IPS-NIHi7 (cell line): ENCODE measurements around the gene NFYA.

ENCODE experiments used
- DNase-seq: peaks from one replicate; pipeline ENCODE4 v3.0.0; 2012; ENCODE audit warnings: mixed read lengths; ENCODE audit errors: extremely low spot score

The NFYA gene

GRCh38 chr6:41046084-41046483 lies 26.7 kb upstream of the NFYA start:
- DNase-seq: no peak

DNA sequence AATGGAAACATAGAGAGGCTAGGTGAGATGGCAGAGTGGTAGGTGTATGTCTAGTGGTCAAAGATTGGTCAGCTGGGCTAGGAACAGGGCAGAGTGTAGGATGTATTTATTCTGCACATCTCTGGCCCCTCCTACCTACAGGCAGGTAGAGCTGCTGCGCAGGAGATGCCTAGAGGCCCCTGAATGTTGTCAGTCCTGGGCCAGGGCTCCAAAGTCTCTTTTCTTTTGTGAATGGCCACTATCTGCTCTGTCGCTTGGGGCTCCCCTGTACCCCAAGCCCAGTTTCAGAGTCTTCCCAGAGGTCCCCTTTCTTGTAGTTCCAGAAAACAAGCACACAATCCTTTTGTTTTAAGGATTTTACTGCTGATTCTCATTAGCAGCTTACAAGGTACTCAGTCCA lies 25.5 kb upstream of the NFYA start:
- DNase-seq: no peak

DNA sequence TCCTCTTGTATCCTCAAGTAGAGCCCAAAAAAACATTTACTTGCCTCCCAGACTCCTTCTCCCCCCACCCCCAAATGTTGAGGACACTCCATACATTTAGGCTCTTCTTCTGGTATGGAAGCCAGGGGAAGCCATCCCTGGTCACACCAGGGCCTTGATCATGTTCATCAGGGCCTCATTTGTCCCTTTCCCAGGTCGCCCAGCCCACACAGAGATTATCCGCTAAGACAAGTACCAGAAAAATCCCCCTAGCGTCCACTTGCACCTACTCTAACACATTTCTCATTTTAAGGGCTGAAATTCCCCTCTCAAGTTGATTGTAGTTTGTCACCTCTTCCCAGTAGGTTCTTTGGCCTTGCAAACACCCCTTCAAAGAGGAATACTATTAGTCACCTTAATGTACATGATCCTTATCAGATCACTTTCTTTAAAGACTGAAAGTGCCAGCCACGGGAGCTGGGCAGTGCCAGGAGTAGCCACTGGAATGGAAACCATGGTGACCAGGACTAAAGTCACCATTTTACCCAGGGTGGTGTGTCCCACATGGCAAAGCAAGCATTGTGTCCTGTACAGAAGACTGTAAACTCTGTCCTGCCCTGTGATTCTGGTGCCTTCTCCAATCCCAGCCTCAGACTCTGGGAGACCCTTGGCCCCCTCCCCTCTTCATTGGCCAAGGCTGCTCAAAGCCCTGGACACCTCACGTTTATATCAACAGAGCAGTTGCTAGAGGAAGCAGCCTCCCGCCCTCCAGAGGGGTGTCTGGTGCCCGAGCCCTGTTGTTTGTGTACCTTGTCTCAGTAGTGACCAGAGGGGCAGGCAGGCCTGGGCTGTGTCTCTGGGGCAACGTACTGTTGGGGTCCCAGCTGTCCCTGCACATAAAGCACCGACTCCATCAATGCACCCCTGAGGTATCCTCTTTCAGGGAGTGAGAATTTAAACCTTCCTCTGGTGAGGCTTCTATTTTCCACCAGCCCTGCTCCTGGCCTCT lies 24.7 kb upstream of the NFYA start:
- no peak for DNase-seq

GRCh38 chr6:41049521-41049920 lies 23.3 kb upstream of the NFYA start:
- no peak for DNase-seq

DNA sequence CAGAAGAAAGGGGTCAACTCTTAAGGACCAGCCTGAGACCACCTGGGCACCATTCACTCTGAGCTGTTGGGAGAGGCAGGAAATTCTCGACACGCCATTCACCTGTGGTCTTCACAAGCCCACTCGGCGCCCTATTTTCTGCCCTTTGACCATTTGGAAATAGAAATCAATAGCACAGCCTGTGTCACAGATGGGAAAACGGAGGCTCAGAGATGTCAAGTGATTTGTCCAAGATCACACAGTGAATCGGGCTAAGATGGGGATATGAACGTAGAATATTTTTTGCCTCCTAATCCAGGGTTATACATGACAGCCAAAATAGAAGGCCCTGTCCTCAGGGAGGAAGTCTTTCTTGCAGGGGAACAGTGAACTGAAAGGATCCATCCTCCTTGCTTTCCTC lies 22.8 kb upstream of the NFYA start:
- no peak for DNase-seq

- no peak for DNase-seq
Observed at GRCh38 chr6:41050536-41050935, 22.2 kb upstream of the NFYA start.

- no peak for DNase-seq
Observed at GRCh38 chr6:41051873-41052272, 20.9 kb upstream of the NFYA start.

DNA sequence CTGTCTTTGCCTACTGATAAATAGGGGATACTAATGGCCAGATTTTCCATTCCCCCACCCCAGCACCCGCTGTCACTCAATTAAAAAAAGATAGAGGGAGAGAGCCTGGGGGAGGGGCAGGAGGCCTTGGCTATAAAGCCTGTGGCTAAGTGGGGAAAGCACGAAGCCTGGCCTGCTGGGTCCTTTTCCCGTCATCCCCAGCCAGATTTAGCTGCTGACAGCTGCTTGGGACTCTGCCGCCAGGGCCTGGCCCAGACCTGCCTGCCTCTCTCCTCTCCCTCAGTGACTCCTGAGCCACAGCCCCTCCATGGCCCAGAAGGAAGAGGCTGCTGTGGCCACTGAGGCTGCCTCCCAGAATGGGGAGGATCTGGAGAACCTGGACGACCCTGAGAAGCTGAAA lies 19.7 kb upstream of the NFYA start, which contains the start of gene APOBEC2:
APOBEC2 (plus strand) TSS at position 162 of the 400 bp plus-strand sequence; CDS start at position 308, 146 bp downstream.
- no peak for DNase-seq

GRCh38 chr6:41054511-41054910 lies 18.3 kb upstream of the NFYA start:
- DNase-seq: no peak

DNA sequence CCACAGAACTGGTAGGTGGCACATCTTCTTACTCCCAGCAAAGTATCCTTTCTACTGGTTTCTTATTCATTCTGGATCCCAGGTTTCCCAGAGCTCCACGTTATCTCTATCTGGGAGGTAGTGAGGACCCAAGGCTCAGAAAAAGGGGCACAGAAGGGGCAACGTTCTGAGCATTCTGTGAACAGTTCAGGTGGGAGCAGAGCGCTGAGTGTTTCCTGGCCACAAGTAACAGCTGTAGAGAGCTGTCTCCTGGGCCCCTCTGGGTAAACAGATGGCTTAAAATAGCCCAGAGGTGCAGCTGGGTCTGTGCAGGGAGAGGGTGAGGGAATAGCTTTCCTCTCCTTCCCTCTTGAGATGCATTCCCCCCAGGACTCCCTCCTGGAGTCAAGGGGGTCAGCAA lies 17.6 kb upstream of the NFYA start:
- DNase-seq: no peak

DNA sequence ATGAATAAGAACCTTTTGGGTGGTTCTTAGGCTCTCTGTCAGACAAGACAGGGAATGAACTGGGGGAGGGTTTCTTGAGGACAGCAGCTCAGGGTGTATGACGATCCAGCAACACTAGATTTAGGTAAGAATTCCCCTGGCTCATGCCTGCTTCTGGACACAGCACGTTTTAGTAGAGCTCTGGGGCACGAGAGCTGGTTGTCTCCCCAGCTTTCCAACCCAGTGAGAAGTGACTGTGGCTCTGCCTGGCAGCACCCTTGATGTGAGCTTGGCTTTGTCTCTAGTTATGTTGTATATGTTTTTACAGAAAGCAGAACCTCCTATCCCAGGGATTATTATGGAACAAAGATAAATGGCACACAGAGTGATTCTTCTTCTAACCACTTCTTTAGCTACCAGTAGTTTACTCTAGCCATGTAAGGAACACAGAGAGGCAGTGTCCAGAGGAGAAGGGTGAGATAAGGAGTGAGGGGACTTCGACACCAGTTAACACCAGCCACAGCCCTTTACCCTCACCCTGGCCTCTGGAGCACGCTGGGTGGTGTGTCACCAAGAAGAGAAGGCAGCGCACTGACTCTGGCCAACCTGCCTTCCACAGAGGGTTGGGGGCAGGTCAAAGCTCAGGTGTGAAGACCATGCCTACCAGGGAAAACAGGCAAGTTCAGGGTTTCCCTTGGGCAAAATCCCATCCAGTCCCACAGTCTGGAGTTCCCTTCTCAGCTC lies 15.8 kb upstream of the NFYA start:
- DNase-seq: no peak

- no peak for DNase-seq
Observed at GRCh38 chr6:41058783-41059181, 14.0 kb upstream of the NFYA start.

DNA sequence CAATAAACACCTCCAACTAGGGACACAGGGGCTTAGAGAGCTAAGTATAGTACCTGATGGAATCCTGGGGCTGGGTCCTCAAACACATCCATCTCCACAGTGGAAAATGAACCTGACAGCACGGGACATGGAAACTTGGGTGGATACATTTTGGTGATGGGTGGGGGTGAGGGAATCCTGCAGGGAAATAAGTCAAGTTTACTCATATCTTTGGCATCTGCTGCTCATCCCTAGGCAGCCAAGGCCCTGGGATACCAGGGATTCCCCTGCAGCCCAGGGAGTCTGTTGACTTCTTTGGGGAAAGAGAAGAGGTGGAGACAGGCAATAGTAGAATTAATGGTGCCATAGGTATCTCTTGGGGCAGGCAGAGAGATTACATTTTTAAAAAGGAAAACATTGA lies 13.2 kb upstream of the NFYA start:
- no peak for DNase-seq

DNA sequence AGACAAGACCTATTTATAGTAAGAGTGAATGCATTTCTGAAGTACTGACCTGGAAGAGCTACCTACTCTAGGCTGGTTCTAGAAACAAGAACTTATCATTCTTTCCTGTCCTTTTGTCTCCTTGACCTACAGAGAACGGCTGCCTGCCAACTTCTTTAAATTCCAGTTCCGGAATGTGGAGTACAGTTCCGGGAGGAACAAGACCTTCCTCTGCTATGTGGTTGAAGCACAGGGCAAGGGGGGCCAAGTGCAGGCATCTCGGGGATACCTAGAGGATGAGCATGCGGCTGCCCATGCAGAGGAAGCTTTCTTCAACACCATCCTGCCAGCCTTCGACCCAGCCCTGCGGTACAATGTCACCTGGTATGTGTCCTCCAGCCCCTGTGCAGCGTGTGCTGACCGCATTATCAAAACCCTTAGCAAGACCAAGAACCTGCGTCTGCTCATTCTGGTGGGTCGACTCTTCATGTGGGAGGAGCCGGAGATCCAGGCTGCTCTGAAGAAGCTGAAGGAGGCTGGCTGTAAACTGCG lies 11.5 kb upstream of the NFYA start:
- no peak for DNase-seq

DNA sequence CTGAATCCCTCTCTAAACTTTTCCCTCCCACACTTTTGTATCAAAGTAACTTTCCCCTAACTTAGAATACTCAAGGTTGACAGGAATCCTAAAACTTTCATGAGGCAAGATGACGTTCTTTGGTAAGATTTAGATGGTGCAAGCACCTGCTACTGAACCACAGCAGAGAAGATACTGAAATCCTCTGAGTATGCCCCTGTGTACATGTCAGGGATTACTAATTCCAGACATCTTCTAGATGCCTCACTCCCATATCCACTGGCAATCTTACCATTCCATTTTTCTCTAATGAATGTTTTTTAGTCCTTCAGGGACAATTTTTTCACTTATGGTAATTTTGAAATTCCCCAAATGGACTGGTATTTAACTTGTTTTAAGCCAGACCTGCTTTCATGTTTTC lies 10.7 kb upstream of the NFYA start:
- no peak for DNase-seq

GRCh38 chr6:41063884-41064285 lies 8.9 kb upstream of the NFYA start:
- no peak for DNase-seq

- DNase-seq: no peak
Observed at GRCh38 chr6:41064841-41065240, 7.9 kb upstream of the NFYA start.

DNA sequence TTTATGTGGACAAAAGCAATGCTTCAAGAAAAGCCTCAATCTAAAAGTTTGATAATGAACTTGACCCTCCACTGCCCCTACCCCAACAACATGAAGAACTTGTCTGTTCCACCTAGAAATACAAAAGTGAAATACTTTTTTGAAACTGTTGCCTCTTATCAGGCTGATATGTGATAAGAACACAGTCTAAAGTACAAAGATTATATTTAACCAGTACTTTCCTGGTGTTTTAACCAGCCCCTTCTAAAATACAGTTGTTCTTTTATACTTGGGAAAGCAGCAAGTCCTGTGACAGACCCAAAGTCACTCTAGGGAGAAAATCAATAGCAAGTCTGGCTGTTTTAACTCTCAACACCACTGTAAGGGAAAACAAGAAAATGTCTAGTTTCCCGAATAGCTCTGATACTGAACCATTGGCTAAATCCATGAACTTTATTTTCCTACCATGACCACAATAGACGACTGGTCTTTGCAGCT lies 7.2 kb upstream of the NFYA start:
- DNase-seq: no peak

DNA sequence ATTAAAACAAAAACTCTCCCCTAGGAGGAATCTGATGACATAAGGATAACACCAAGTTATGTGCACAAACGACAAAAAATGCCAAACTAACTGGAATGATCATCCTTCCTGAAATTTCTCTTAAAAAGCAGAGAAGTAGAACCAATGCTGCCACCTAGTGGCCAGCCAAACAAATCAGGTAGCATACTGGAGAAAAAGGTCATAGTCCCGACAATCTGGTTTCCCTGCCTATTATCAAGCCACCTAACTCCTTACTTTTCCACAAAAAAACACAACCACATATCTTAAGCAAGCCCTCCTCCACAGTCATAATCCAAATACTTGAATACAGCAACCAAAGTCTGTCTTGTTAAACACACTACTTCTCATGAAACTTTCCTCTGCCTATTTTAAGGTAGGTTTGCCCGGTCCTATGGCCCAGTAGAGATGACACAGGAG lies 5.9 kb upstream of the NFYA start:
- peak; percentile 51 for DNase-seq

GRCh38 chr6:41071501-41071922 lies 1.3 kb upstream of the NFYA start:
- DNase-seq: peak; percentile 73

DNA sequence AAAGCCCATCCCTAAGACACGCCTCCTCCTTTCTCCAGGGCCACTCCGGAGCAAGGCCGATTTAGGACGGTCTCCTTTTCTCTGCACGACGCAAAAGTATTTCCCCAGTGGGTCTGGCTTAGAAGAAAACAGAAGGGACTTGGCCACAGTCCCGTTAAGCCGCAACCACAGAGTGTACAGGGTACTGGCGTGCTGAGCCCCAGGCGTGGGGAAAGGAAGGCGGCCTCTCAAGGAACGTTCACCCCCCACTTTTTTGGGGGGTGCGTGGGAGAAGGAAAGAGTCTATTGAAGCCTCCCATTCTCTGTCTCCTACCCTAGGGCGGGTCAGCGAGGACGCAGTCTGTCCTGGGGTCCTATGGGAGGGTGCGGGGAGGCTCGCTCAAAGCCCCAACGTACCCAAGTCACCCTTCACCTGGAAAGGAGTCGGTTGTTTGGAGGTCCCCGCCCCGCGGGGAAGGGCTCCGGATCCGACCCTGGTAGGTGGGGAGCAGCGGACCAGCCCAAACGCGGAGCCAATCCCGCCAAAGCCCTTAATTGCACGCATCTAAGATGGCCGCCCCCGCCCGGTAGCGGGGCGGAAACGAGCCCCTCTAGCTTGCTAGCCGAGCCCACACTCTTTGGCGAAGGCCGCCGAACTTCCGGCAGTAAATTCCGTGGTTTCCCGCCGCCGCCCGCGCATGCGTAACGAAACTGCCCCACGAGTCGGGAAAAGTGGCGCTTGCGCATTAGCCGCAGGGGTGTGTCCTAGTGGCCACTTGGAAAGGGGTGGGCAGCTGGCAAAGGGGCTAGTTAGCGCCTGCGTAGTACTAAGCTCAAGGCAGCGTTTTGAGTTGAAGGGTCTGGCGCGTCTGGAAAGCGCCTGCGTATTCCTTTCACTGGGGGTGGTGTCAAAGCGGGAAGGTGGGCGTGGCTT lies 595 bp upstream of the NFYA start, which contains the start of gene OARD1:
OARD1 (minus strand) TSS at position 434 of the 913 bp plus-strand sequence. CDS start 722 bp downstream, outside the sequence.
- DNase-seq: peak; percentile 88
